Chondrocyte (in vitro differentiated cells): ENCODE measurements around the gene CTCFL. TPM values are rescaled to one million over a fixed set of nuclear protein-coding genes. Genes with fewer than 3 reads are reported as not detected.
"Not testable (repeated sequence)": the region's sequence is repeated elsewhere in the genome, so short reads cannot be mapped to it uniquely, and the experiment has no call there.

Experiments used
- DNase-seq: peaks from one replicate; pipeline ENCODE4 v3.0.0; 2021; ENCODE audit warnings: mixed read lengths, low spot score
- H3K27ac Mint-ChIP-seq: one replicate; pipeline ENCODE4 v1.8.0; 2021; ENCODE audit warnings: mild to moderate bottlenecking, moderate library complexity, mixed read lengths; ENCODE audit not compliant: unreplicated experiment
- H3K27me3 Mint-ChIP-seq: 2 replicates; pipeline ENCODE4 v1.8.0; 2021; ENCODE audit warnings: low read depth, mixed read lengths
- H3K36me3 Mint-ChIP-seq: 2 replicates; pipeline ENCODE4 v1.8.0; 2021; ENCODE audit warnings: low read depth, mixed read lengths
- H3K4me1 Mint-ChIP-seq: 2 replicates; pipeline ENCODE4 v1.8.0; 2021; ENCODE audit warnings: low read depth, mild to moderate bottlenecking, mixed read lengths
- H3K4me3 Mint-ChIP-seq: one replicate; pipeline ENCODE4 v1.8.0; 2021; ENCODE audit warnings: mild to moderate bottlenecking, moderate library complexity, mixed read lengths; ENCODE audit not compliant: unreplicated experiment
- H3K9me3 Mint-ChIP-seq: 2 replicates; pipeline ENCODE4 v1.8.0; 2021; ENCODE audit warnings: low read depth, mixed read lengths
- total RNA-seq: library from RNA; stranded (reverse); gene quantifications from 3 replicates; pipeline ENCODE4 v1.2.1, GENCODE V29; 2021
- TF ChIP-seq, protein P1 (sequence below): fragments of 200-600 bp; sonication (generic); IDR thresholded peaks from 2 replicates; pipeline ENCODE4 v1.5.0; 2021; ENCODE audit warnings: antibody characterized with exemption, mild to moderate bottlenecking, moderate library complexity

The CTCFL gene
- total RNA-seq, 1 donor from 2014 or later = not detected

DNA sequence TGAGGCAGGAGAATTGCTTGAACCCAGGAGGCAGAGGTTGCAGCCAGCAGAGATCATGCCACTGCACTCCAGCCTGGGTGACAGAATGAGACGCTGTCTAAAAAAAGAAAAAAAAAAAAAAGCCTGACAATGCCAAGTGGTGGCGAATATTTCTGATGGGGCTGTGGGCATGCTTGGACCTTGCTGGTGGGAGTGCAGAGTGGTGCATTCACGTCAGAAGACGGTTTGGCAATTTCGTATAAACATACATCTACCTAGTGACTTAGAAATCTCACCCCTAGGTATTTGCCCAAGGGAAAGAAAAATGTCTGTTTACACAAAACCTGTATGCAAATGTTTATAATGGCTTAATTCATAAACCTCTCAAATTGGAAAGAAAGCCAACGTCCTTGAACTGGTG is 33.6 kb downstream of the CTCFL start:
- Mint-ChIP-seq H3K27me3 (no peaks in the 10 kb centered on the region), H3K27ac (no peak overlapping the region), H3K36me3 (no peaks in the 10 kb centered on the region), H3K9me3 (no peaks in the 10 kb centered on the region), H3K4me1 (peaks cover 14% of the 10 kb centered on the region), H3K4me3 (no peak overlapping the region)
- TF ChIP-seq, protein P1, sequence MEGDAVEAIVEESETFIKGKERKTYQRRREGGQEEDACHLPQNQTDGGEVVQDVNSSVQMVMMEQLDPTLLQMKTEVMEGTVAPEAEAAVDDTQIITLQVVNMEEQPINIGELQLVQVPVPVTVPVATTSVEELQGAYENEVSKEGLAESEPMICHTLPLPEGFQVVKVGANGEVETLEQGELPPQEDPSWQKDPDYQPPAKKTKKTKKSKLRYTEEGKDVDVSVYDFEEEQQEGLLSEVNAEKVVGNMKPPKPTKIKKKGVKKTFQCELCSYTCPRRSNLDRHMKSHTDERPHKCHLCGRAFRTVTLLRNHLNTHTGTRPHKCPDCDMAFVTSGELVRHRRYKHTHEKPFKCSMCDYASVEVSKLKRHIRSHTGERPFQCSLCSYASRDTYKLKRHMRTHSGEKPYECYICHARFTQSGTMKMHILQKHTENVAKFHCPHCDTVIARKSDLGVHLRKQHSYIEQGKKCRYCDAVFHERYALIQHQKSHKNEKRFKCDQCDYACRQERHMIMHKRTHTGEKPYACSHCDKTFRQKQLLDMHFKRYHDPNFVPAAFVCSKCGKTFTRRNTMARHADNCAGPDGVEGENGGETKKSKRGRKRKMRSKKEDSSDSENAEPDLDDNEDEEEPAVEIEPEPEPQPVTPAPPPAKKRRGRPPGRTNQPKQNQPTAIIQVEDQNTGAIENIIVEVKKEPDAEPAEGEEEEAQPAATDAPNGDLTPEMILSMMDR = no peak
- DNase-seq = no peak

DNA sequence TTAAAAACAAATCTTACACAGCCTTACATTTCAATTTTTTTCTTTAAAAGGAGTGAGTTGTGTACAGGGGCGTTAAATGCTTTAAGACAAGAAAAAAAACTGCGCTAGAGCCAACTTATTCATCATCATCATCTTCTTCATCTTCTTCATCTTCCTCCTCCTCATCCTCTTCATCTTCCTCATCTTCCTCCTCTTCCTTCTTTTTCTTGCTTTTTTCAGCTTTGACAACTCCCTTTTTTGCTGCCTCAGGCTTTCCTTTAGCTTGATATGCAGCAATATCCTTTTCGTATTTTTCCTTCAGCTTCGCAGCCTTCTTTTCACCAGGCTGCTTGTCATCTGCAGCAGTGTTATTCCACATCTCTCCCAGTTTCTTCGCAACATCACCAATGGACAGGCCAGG is 36.7 kb downstream of the CTCFL start:
- not testable (repeated sequence) for DNase-seq, H3K4me1 Mint-ChIP-seq, H3K27me3 Mint-ChIP-seq, H3K4me3 Mint-ChIP-seq, H3K27ac Mint-ChIP-seq, H3K36me3 Mint-ChIP-seq, H3K9me3 Mint-ChIP-seq

DNA sequence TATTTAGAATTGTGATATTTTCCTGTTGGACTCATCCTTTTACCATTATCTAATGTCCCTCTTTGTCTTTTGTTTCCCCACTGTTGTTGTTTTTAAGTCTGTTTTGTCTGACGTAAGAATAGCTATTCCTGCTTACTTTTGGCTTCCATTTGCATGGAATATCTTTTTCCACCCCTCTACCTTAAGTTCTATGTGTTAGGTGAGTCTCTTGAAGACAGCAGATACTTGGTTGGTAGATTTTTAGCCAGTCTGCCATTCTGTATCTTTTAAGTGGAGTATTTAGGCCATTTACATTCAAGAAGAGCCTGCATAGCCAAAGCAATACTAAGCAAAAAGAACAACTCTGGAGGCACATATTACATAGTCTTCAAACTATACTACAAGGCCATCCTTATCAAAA is 39.2 kb downstream of the CTCFL start:
- Mint-ChIP-seq H3K27me3 (no peaks in the 10 kb centered on the region), H3K4me3 (no peak overlapping the region), H3K4me1 (no peaks in the 10 kb centered on the region), H3K27ac (no peak overlapping the region), H3K9me3 (peaks cover 7% of the 10 kb centered on the region), H3K36me3 (no peaks in the 10 kb centered on the region)
- TF ChIP-seq, protein P1 = no peak
- no peak for DNase-seq

DNA sequence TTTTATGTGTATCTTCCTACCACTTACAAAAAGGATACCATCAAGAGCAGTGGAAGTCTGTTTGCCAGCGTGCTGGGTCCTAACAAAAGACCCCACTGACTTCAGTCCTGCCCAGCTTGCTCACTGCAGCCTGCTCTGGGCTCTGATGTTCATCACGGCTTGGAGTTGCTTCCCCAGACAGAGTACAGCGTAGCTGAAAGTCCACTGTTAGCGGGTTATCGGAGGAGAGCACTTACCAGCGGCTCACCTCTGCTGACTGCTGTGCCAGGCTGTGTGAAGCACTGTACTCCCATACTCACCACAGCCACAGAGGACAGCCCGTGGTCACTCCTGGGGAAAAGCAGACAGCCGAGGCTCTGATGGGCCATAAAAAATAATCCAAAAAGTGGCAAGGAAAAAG is 40.2 kb downstream of the CTCFL start:
- Mint-ChIP-seq H3K27ac (no peak overlapping the region), H3K27me3 (no peaks in the 10 kb centered on the region), H3K9me3 (peaks cover 7% of the 10 kb centered on the region), H3K4me3 (no peak overlapping the region), H3K36me3 (no peaks in the 10 kb centered on the region), H3K4me1 (no peaks in the 10 kb centered on the region)
- TF ChIP-seq, protein P1 = no peak
- DNase-seq = no peak

DNA sequence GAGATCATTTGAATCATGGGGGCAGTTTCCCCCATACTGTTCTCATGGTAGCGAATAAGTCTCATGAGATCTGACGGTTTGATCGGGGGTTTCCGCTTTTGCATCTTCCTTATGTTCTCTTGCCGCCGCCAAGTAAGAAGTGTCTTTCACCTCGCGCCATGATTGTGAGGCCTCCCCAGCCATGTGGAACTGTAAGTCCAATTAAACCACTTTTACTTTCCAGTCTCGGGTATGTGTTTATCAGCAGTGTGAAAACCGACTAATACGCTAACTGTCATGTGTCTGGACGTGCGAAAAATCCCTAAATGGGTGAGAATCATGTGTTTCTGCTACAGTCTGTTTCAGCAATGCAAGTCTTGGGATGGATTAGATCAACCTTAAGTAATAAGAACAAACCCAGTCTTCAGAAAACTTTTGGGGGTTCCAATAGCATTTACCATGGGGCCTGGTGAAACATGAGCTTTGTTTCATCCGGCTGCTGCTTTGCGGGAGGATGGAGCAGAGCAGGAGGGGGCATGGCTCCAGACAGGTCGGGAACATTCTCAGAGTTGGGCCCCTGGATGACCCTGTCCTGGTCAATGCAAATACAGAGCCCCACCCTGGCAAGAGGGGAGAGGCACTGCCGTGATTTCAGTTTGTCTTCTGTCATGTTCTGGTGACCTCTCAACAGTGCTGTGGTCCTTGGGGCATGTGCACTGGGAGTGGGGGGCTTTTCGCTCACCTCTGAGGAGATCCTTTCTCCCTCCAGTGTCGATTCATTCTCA is 41.5 kb downstream of the CTCFL start:
- DNase-seq = no peak
- TF ChIP-seq, protein P1 = no peak
- H3K4me3 Mint-ChIP-seq = no peak overlapping the region
- peaks cover 7% of the 10 kb centered on the region for H3K9me3 Mint-ChIP-seq
- no peaks in the 10 kb centered on the region for H3K4me1 Mint-ChIP-seq
- no peak overlapping the region for H3K27ac Mint-ChIP-seq
- no peaks in the 10 kb centered on the region for H3K36me3 Mint-ChIP-seq
- H3K27me3 Mint-ChIP-seq = peaks cover 4% of the 10 kb centered on the region

DNA sequence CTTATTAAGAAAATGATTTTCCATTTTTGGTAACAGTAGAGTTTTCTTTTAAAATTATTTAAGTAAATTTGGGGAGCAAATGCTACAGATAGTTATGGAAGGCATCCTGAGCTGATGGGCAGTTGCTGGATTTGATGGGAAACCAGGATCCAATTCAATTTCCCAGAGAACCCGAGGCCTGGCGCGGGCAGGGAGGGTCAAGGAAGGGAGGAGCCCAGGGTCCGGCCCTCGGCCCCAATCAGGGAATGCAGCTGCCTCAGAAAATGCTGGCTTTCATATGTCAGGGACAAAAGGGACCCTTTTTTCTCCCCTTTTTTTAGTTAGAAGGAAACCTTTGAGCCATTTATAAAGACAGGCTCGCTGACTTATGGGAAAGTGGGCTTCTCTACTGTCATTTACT is 42.1 kb downstream of the CTCFL start:
- Mint-ChIP-seq H3K36me3 (no peaks in the 10 kb centered on the region), H3K27ac (no peak overlapping the region), H3K4me1 (no peaks in the 10 kb centered on the region), H3K27me3 (peaks cover 4% of the 10 kb centered on the region), H3K4me3 (no peak overlapping the region), H3K9me3 (peaks cover 7% of the 10 kb centered on the region)
- no peak for DNase-seq
- TF ChIP-seq, protein P1 = no peak
